HG02763 (cell line): Measurements from ENCODE around the gene RFFL.
"Not testable (repeated sequence)": the region's sequence is repeated elsewhere in the genome, so short reads cannot be mapped to it uniquely, and the experiment has no call there.

Experiments
- ATAC-seq: cut with Tn5 transposase; IDR thresholded peaks from one replicate; pipeline ENCODE4 v1.9.1; 2021; ENCODE audit warnings: mild to moderate bottlenecking, moderate library complexity; ENCODE audit not compliant: unreplicated experiment

RFFL gene

GRCh38 chr17:35010093-35010492 lies 53.4 kb downstream of the RFFL start:
- no peak for ATAC-seq

- no peak for ATAC-seq
These were observed 56.5 kb downstream of the RFFL start for GRCh38 chr17:35006961-35007360.

GRCh38 chr17:35006345-35006744 lies 57.2 kb downstream of the RFFL start:
- no peak for ATAC-seq

GRCh38 chr17:35003778-35004177 lies 59.7 kb downstream of the RFFL start:
- no peak for ATAC-seq

- ATAC-seq, result no peak
These were observed 60.5 kb downstream of the RFFL start for GRCh38 chr17:35002876-35003551.

GRCh38 chr17:35001549-35001948 lies 62.0 kb downstream of the RFFL start:
- no peak for ATAC-seq

- ATAC-seq, result not testable (repeated sequence)
These were observed 62.5 kb downstream of the RFFL start for GRCh38 chr17:35000965-35001364.

- ATAC-seq, result no peak
These were observed 64.1 kb downstream of the RFFL start for GRCh38 chr17:34999456-34999855.

GRCh38 chr17:34998205-34998604 lies 65.3 kb downstream of the RFFL start:
- no peak for ATAC-seq

- ATAC-seq, result no peak
These were observed 66.1 kb downstream of the RFFL start for GRCh38 chr17:34997355-34997862.

GRCh38 chr17:34996422-34997285 lies 66.9 kb downstream of the RFFL start:
- no peak for ATAC-seq

- no peak for ATAC-seq
These were observed 70.5 kb downstream of the RFFL start for GRCh38 chr17:34993031-34993430.

- no peak for ATAC-seq
These were observed 71.9 kb downstream of the RFFL start for GRCh38 chr17:34991606-34992005.

GRCh38 chr17:34990921-34991365 lies 72.6 kb downstream of the RFFL start:
- ATAC-seq, result no peak

- no peak for ATAC-seq
These were observed 74.0 kb downstream of the RFFL start for GRCh38 chr17:34989473-34989872.

GRCh38 chr17:34988644-34989043 lies 74.9 kb downstream of the RFFL start:
- no peak for ATAC-seq

- ATAC-seq, result no peak
These were observed 76.3 kb downstream of the RFFL start for GRCh38 chr17:34987232-34987631.

- ATAC-seq, result no peak
These were observed 81.8 kb downstream of the RFFL start for GRCh38 chr17:34981538-34982241.

- ATAC-seq, result peak; percentile 87
These were observed 82.6 kb downstream of the RFFL start for GRCh38 chr17:34980681-34981537.

GRCh38 chr17:34980353-34980680 lies 83.2 kb downstream of the RFFL start, which contains the start of gene LIG3:
Gene LIG3, plus strand, starts transcription at chr17:34980512. Its CDS starts 2,494 bp downstream, at chr17:34983006.
- peak; percentile 83 for ATAC-seq
